Measurements from ENCODE around the gene SLC35A2. TPM values are rescaled to one million over a fixed set of nuclear protein-coding genes. Genes with fewer than 3 reads are reported as not detected.

Gene SLC35A2
- total and polyA plus RNA-seq, 10 donors, result 6.2 to 20.8 (median 15.9) TPM

- intact Hi-C loops (cut with DNase I; ENCODE audit: low total_unique reads), result no loop called here
- H3K27ac ChIP-seq, result no peak overlapping the region
- TF ChIP-seq POLR2A (IDR thresholded peaks at IDR 0.05), result no peak
- peak in 1 of 3 donors; percentile 38 for TF ChIP-seq POLR2AphosphoS5 (IDR thresholded peaks at IDR 0.05)
- TF ChIP-seq CTCF (IDR thresholded peaks at IDR 0.05 in 8 of 11, conservative IDR thresholded peaks at IDR 0.05 in 3 of 11), result no peak
- H3K9me3 ChIP-seq, result no peaks in the 10 kb centered on the region
- peak; percentile 74 for DNase-seq
- no peaks in the 10 kb centered on the region for H3K27me3 ChIP-seq (replicated peaks in 1 of 7)
- H3K4me3 ChIP-seq, result no peak overlapping the region
- peaks cover 0 to 5% (median 3%) of the 10 kb centered on the region in 6 donors for H3K4me1 ChIP-seq
- H3K36me3 ChIP-seq, result peaks cover 0 to 87% (median 34%) of the 10 kb centered on the region in 6 donors
- 88 to 100% (median 92%) methylated on average over 1 to 20 of the region's 20 CpGs for WGBS, 5 donors
Measured at GRCh38 chrX:48905090-48905790, 6.2 kb downstream of the SLC35A2 start.

- DNase-seq, result no peak
- no peaks in the 10 kb centered on the region for H3K27me3 ChIP-seq (replicated peaks in 1 of 7)
- no peaks in the 10 kb centered on the region for H3K9me3 ChIP-seq
- H3K27ac ChIP-seq, result no peak overlapping the region
- H3K4me1 ChIP-seq, result peaks cover 0 to 4% (median 2%) of the 10 kb centered on the region in 6 donors
- intact Hi-C loops (cut with DNase I; ENCODE audit: low total_unique reads), result no loop called here
- peaks cover 0 to 90% (median 34%) of the 10 kb centered on the region in 6 donors for H3K36me3 ChIP-seq
- TF ChIP-seq POLR2AphosphoS5 (IDR thresholded peaks at IDR 0.05) (no peak), CTCF (IDR thresholded peaks at IDR 0.05 in 8 of 11, conservative IDR thresholded peaks at IDR 0.05 in 3 of 11) (no peak), POLR2A (IDR thresholded peaks at IDR 0.05) (no peak)
- 86 to 92% (median 90%) methylated on average over 2 to 14 of the region's 14 CpGs; no CpG with 5 or more reads in 1 of the 5 donors for WGBS, 5 donors
- no peak overlapping the region for H3K4me3 ChIP-seq
Measured at GRCh38 chrX:48904626-48905025, 6.8 kb downstream of the SLC35A2 start.

GRCh38 chrX:48904180-48904579 is 7.3 kb downstream of the SLC35A2 start:
- Histone ChIP-seq H3K4me3 (no peak overlapping the region), H3K27me3 (replicated peaks in 1 of 7) (no peaks in the 10 kb centered on the region), H3K36me3 (peaks cover 0 to 90% (median 36%) of the 10 kb centered on the region in 6 donors), H3K27ac (no peak overlapping the region), H3K9me3 (no peaks in the 10 kb centered on the region), H3K4me1 (peaks cover 0 to 9% (median 6%) of the 10 kb centered on the region in 6 donors)
- 74 to 87% (median 82%) methylated on average over 5 to 8 of the region's 8 CpGs for WGBS, 5 donors
- peak; percentile 45 for DNase-seq
- intact Hi-C loops (cut with DNase I; ENCODE audit: low total_unique reads), result no loop called here
- TF ChIP-seq CTCF (IDR thresholded peaks at IDR 0.05 in 8 of 11, conservative IDR thresholded peaks at IDR 0.05 in 3 of 11) (no peak), POLR2A (IDR thresholded peaks at IDR 0.05) (no peak), POLR2AphosphoS5 (IDR thresholded peaks at IDR 0.05) (no peak)

GRCh38 chrX:48903290-48903689 is 8.2 kb downstream of the SLC35A2 start:
- H3K27me3 ChIP-seq (replicated peaks in 1 of 7), result no peaks in the 10 kb centered on the region
- peaks cover 0 to 18% (median 12%) of the 10 kb centered on the region in 6 donors for H3K4me1 ChIP-seq
- H3K36me3 ChIP-seq, result peaks cover 0 to 88% (median 36%) of the 10 kb centered on the region in 6 donors
- WGBS, 5 donors, result 79 to 93% (median 89%) methylated on average over 6 of the region's 6 CpGs
- no peaks in the 10 kb centered on the region for H3K9me3 ChIP-seq
- no peak overlapping the region for H3K4me3 ChIP-seq
- intact Hi-C loops (cut with DNase I; ENCODE audit: low total_unique reads), result no loop called here
- TF ChIP-seq POLR2AphosphoS5 (IDR thresholded peaks at IDR 0.05) (no peak), POLR2A (IDR thresholded peaks at IDR 0.05) (no peak), CTCF (IDR thresholded peaks at IDR 0.05 in 8 of 11, conservative IDR thresholded peaks at IDR 0.05 in 3 of 11) (no peak)
- H3K27ac ChIP-seq, result no peak overlapping the region
- DNase-seq, result no peak

Data from spleen (tissue), 11 donors.